Type B pancreatic cell (in vitro differentiated cells): ENCODE results near the gene DAND5. TPM values are rescaled to one million over a fixed set of nuclear protein-coding genes. Genes with fewer than 3 reads are reported as not detected.

Source experiments
- DNase-seq: peaks from one replicate; pipeline ENCODE4 v3.0.0; 2021; ENCODE audit warnings: mixed read lengths; ENCODE audit not compliant: unreplicated experiment; ENCODE audit errors: extremely low spot score
- H3K27ac Mint-ChIP-seq: 2 replicates; pipeline ENCODE4 v1.8.0; 2021; ENCODE audit warnings: mild to moderate bottlenecking, mixed read lengths
- H3K27me3 Mint-ChIP-seq: 2 replicates; pipeline ENCODE4 v1.8.0; 2021; ENCODE audit warnings: mixed read lengths
- H3K36me3 Mint-ChIP-seq: 2 replicates; pipeline ENCODE4 v1.8.0; 2021; ENCODE audit warnings: mixed read lengths
- H3K4me1 Mint-ChIP-seq: one replicate; pipeline ENCODE4 v1.8.0; 2021; ENCODE audit warnings: mixed read lengths; ENCODE audit not compliant: unreplicated experiment
- H3K4me3 Mint-ChIP-seq: 2 replicates; pipeline ENCODE4 v1.8.0; 2021; ENCODE audit warnings: mild to moderate bottlenecking, mixed read lengths
- H3K9me3 Mint-ChIP-seq: 2 replicates; pipeline ENCODE4 v1.8.0; 2021; ENCODE audit warnings: mixed read lengths
- CTCF ChIP-seq: fragments of 200-600 bp; sonication (generic); conservative IDR thresholded peaks from 2 replicates; pipeline ENCODE4 v1.5.0; 2021; ENCODE audit warnings: antibody characterized with exemption, mild to moderate bottlenecking
- total RNA-seq: library from RNA; stranded (reverse); gene quantifications from 2 replicates; pipeline ENCODE4 v1.2.1, GENCODE V29; 2021; ENCODE audit warnings: low replicate concordance

The DAND5 gene
- total RNA-seq, 1 donor from 2014 or later = not detected

- H3K4me3 Mint-ChIP-seq = no peak overlapping the region
- peaks cover 2% of the 10 kb centered on the region for H3K27me3 Mint-ChIP-seq
- no peak overlapping the region for H3K27ac Mint-ChIP-seq
- H3K4me1 Mint-ChIP-seq = peaks cover 16% of the 10 kb centered on the region
- TF ChIP-seq CTCF = no peak
- peaks cover 4% of the 10 kb centered on the region for H3K36me3 Mint-ChIP-seq
- no peaks in the 10 kb centered on the region for H3K9me3 Mint-ChIP-seq
- DNase-seq = no peak
Observed at GRCh38 chr19:12959481-12959880, 9.9 kb upstream of the DAND5 start.

- Mint-ChIP-seq H3K4me3 (peak overlapping the region; percentile 94), H3K9me3 (no peaks in the 10 kb centered on the region), H3K27me3 (peaks cover 10% of the 10 kb centered on the region), H3K36me3 (no peaks in the 10 kb centered on the region), H3K4me1 (peaks cover 5% of the 10 kb centered on the region), H3K27ac (peak overlapping the region; percentile 81)
- peak; percentile 96 for TF ChIP-seq CTCF
- DNase-seq = peak; percentile 90
Observed at GRCh38 chr19:12965017-12965811, 4.2 kb upstream of the DAND5 start.

- Mint-ChIP-seq H3K9me3 (no peaks in the 10 kb centered on the region), H3K27me3 (peaks cover 15% of the 10 kb centered on the region), H3K36me3 (no peaks in the 10 kb centered on the region), H3K27ac (no peak overlapping the region), H3K4me3 (peak overlapping the region; percentile 75), H3K4me1 (peaks cover 5% of the 10 kb centered on the region)
- TF ChIP-seq CTCF = no peak
- no peak for DNase-seq
Observed at GRCh38 chr19:12965812-12966135, 3.6 kb upstream of the DAND5 start.

- no peaks in the 10 kb centered on the region for H3K9me3 Mint-ChIP-seq
- H3K27ac Mint-ChIP-seq = no peak overlapping the region
- peaks cover 15% of the 10 kb centered on the region for H3K27me3 Mint-ChIP-seq
- no peak for TF ChIP-seq CTCF
- peaks cover 5% of the 10 kb centered on the region for H3K4me1 Mint-ChIP-seq
- H3K4me3 Mint-ChIP-seq = no peak overlapping the region
- H3K36me3 Mint-ChIP-seq = no peaks in the 10 kb centered on the region
- no peak for DNase-seq
Observed at GRCh38 chr19:12967907-12968306, 1.5 kb upstream of the DAND5 start.

GRCh38 chr19:12970070-12970820, 869 bp downstream of the DAND5 start:
- Mint-ChIP-seq H3K27ac (no peak overlapping the region), H3K36me3 (no peaks in the 10 kb centered on the region), H3K27me3 (peaks cover 14% of the 10 kb centered on the region), H3K4me1 (peaks cover under 1% of the 10 kb centered on the region), H3K4me3 (no peak overlapping the region), H3K9me3 (no peaks in the 10 kb centered on the region)
- DNase-seq = no peak
- TF ChIP-seq CTCF = no peak
